ENCODE measurements around the gene OR5H14.
"Not testable (repeated sequence)": the region's sequence is repeated elsewhere in the genome, so short reads cannot be mapped to it uniquely, and the experiment has no call there.

The OR5H14 gene

DNA sequence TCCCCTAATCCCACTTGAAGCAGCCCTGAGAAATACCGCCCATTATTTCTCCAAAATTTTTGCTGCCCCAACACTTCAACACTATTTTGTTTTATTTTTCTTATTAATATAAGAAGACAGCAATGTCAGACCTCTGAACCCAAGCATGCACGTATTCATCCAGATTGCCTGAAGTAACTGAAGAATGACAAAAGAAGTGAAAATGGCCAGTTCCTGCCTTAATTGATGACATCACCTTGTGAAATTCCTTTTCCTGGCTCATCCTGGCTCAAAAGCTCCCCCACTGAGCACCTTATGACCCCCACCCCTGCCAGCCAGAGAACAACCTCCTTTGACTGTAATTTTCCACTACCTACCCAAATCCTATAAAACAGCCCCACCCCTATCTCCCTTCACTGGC is 49.0 kb downstream of the OR5H14 start:
- not testable (repeated sequence) for FAIRE-seq; DNase-seq (ENCODE audit: low spot score)

DNA sequence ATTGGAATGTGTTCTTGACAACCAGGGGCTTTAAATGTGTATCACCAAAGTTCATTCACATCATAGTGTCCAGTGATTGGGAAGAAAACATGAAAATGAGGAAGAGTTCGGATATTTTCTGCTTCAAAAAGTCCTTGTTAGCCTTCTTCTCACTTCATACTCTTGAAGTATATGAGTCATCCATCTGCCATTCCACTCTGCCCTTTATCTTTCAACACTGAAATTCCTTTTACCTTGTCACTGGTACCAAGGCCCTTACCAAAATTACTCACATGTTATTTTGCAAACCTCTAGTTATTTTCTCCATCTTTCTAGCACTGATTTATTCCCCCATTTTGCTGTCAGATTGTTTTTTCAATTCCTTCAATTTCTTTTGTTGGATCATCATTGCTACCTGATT is 51.7 kb downstream of the OR5H14 start:
- DNase-seq (ENCODE audit: low spot score) (no peak), FAIRE-seq (no peak)
